Body of pancreas (tissue), 4 donors: ENCODE data around the gene CDH10. TPM values are rescaled to one million over a fixed set of nuclear protein-coding genes. Genes with fewer than 3 reads are reported as not detected.

Experiments
- ATAC-seq: fragments of 150-250 bp; one replicate; pipeline ENCODE4 v1.9.1; 2016
- DNase-seq, 4 donors: peaks; one replicate each; pipeline ENCODE4 v3.0.0-alpha.2; 2019
- H3K27ac ChIP-seq, 4 donors: fragments of 200-600 bp; sonication (generic); 1 replicate in 3 of 4; 2 replicates in 1 of 4; pipeline versions ENCODE4 v1.5.1 to v1.6.1; 2016 to 2019; ENCODE audit warnings: mild to moderate bottlenecking in 1 of 4, mixed read lengths in 1 of 4, moderate library complexity in 1 of 4
- H3K27me3 ChIP-seq, 2 donors: fragments of 200-600 bp; sonication (generic); one replicate each; pipeline ENCODE4 v1.6.0; 2016; ENCODE audit warnings: mild to moderate bottlenecking in 1 of 2
- H3K36me3 ChIP-seq, 2 donors: fragments of 200-600 bp; sonication (generic); replicated peaks in 1 of 2; 2 replicates each; pipeline ENCODE4 v1.5.1; 2016; ENCODE audit warnings: low read depth in 2 of 2; ENCODE audit not compliant: insufficient read depth in 1 of 2
- H3K4me1 ChIP-seq: fragments of 200-600 bp; sonication (generic); one replicate; pipeline ENCODE4 v1.6.0; 2016
- H3K4me3 ChIP-seq, 2 donors: fragments of 200-600 bp; sonication (generic); 1 replicate in 1 of 2; 2 replicates in 1 of 2; pipeline ENCODE4 v1.5.1; 2016 to 2019
- H3K9me3 ChIP-seq, 3 donors: fragments of 200-600 bp; sonication (generic); 1 replicate in 2 of 3; 2 replicates in 1 of 3; pipeline ENCODE4 v1.5.1; 2016
- CTCF ChIP-seq, 7 experiments: fragments of 450-650 bp in 4 of 7; fragments of 200-600 bp in 3 of 7; sonication (generic) in 3 of 7; IDR thresholded peaks; one replicate each; pipeline ENCODE4 v1.5.1; 2016 to 2019; ENCODE audit warnings: antibody characterized with exemption in 7 of 7
- POLR2A ChIP-seq, 3 donors: fragments of 450-650 bp; IDR thresholded peaks; one replicate each; pipeline ENCODE4 v1.6.1; 2016; ENCODE audit warnings: antibody characterized with exemption in 3 of 3, mild to moderate bottlenecking in 2 of 3
- WGBS, 2 donors: methylation state at CpG; one replicate each; pipeline ENCODE4 v1.1.5; 2017; 5-methylcytosine and 5-hydroxymethylcytosine counted together
- intact Hi-C: fragments of 100-400 bp; cut with DNase I; formaldehyde crosslinking; loops from one replicate; pipeline ENCODE4 v1.15.1; 2023
- total RNA-seq, 2 donors: library from RNA; depleted of rRNA; stranded (reverse); fragments of >200 nt; gene quantifications; one replicate each; pipeline ENCODE4 v1.1.0, GENCODE V29; 2016

CDH10 gene
- total RNA-seq, 2 donors from 2014 or later, result 0.26 TPM; not detected in 1

- ATAC-seq (no peak), DNase-seq (no peak)
- H3K27me3 ChIP-seq, result no peaks in the 10 kb centered on the region
- no peaks in the 10 kb centered on the region for H3K9me3 ChIP-seq
- H3K4me3 ChIP-seq, result no peak overlapping the region
- H3K27ac ChIP-seq, result no peak overlapping the region
- intact Hi-C loops, result no loop called here
- TF ChIP-seq POLR2A (IDR thresholded peaks at IDR 0.05), result no peak
- no peak for TF ChIP-seq CTCF (IDR thresholded peaks at IDR 0.05)
- H3K36me3 ChIP-seq, result no peaks in the 10 kb centered on the region
- H3K4me1 ChIP-seq, result no peaks in the 10 kb centered on the region
Measured at GRCh38 chr5:24480952-24481351, 163.8 kb downstream of the CDH10 start.

GRCh38 chr5:24477958-24478357 is 166.8 kb downstream of the CDH10 start:
- TF ChIP-seq CTCF (IDR thresholded peaks at IDR 0.05), result no peak
- no peak for DNase-seq
- H3K27ac ChIP-seq, result no peak overlapping the region
- H3K9me3 ChIP-seq, result no peaks in the 10 kb centered on the region
- H3K4me3 ChIP-seq, result no peak overlapping the region
- H3K36me3 ChIP-seq, result no peaks in the 10 kb centered on the region
- intact Hi-C loops, result no loop called here
- no peaks in the 10 kb centered on the region for H3K27me3 ChIP-seq
- H3K4me1 ChIP-seq, result no peaks in the 10 kb centered on the region
- no peak for ATAC-seq
- 70 to 87% methylated on average over 5 of the region's 5 CpGs for WGBS, 2 donors

- ATAC-seq, result no peak
- no peak for TF ChIP-seq CTCF (IDR thresholded peaks at IDR 0.05)
- no peak for TF ChIP-seq POLR2A (IDR thresholded peaks at IDR 0.05)
- no peak for DNase-seq
- Histone ChIP-seq H3K9me3 (no peaks in the 10 kb centered on the region), H3K27me3 (no peaks in the 10 kb centered on the region), H3K4me3 (no peak overlapping the region), H3K4me1 (no peaks in the 10 kb centered on the region), H3K36me3 (no peaks in the 10 kb centered on the region), H3K27ac (no peak overlapping the region)
- 97 to 100% methylated on average over 1 of the region's 1 CpG for WGBS, 2 donors
- intact Hi-C loops, result no loop called here
Measured at GRCh38 chr5:24475101-24475500, 169.7 kb downstream of the CDH10 start.

- DNase-seq (no peak), ATAC-seq (no peak)
- no peak overlapping the region for H3K4me3 ChIP-seq
- H3K36me3 ChIP-seq, result no peaks in the 10 kb centered on the region
- H3K4me1 ChIP-seq, result no peaks in the 10 kb centered on the region
- no peak overlapping the region for H3K27ac ChIP-seq
- H3K9me3 ChIP-seq, result no peaks in the 10 kb centered on the region
- TF ChIP-seq POLR2A (IDR thresholded peaks at IDR 0.05) (no peak), CTCF (IDR thresholded peaks at IDR 0.05) (no peak)
- WGBS, 2 donors, result 69 to 74% methylated on average over 3 of the region's 3 CpGs
- H3K27me3 ChIP-seq, result no peaks in the 10 kb centered on the region
- intact Hi-C loops, result no loop called here
Measured at GRCh38 chr5:24474685-24475084, 170.1 kb downstream of the CDH10 start.

GRCh38 chr5:24472518-24472917 is 172.3 kb downstream of the CDH10 start:
- DNase-seq (no peak), ATAC-seq (no peak)
- no peak overlapping the region for H3K4me3 ChIP-seq
- no peak overlapping the region for H3K27ac ChIP-seq
- no peak for TF ChIP-seq CTCF (IDR thresholded peaks at IDR 0.05)
- H3K9me3 ChIP-seq, result no peaks in the 10 kb centered on the region
- no peaks in the 10 kb centered on the region for H3K36me3 ChIP-seq
- intact Hi-C loops, result no loop called here
- H3K27me3 ChIP-seq, result no peaks in the 10 kb centered on the region
- no peaks in the 10 kb centered on the region for H3K4me1 ChIP-seq
